SK-N-SH (cell line): ENCODE measurements around the gene STK32C. TPM values are rescaled to one million over a fixed set of nuclear protein-coding genes. Genes with fewer than 3 reads are reported as not detected.

ENCODE experiments used
- CTCF ChIA-PET: fragments of 300-600, 350-600 bp; formaldehyde crosslinking; extraction: SDS; loops from one replicate; lab custom pipeline; 2021; lab: Yijun Ruan, JAX
- POLR2A ChIA-PET: fragments of 350-600 bp; sonication (Branson Sonifier 250); formaldehyde crosslinking; extraction: SDS; loops from one replicate; lab custom pipeline; 2020; ENCODE audit warnings: antibody characterized with exemption, inconsistent platforms; lab: Yijun Ruan, JAX
- DNase-seq: peaks from one replicate; pipeline ENCODE4 v3.0.0; 2012
- H2AFZ ChIP-seq: fragments of 200-600 bp; sonication (generic); 2 replicates; pipeline ENCODE4 v1.8.1; 2016; ENCODE audit warnings: antibody characterized with exemption, mild to moderate bottlenecking, low read depth
- H3F3A ChIP-seq: fragments of 200-600 bp; sonication (generic); replicated peaks from 2 replicates; pipeline ENCODE3; 2016; ENCODE audit warnings: antibody characterized with exemption, mild to moderate bottlenecking; ENCODE audit not compliant: insufficient read depth
- H3K27ac ChIP-seq, 2 experiments: fragments of 200-500 bp in 1 of 2; fragments of 200-600 bp in 1 of 2; sonication (Bioruptor generic) in 1 of 2; sonication (generic), shearing (Covaris generic) in 1 of 2; 2 replicates each; pipeline versions ENCODE4 v1.5.1 to v1.6.1; 2014 to 2016; ENCODE audit warnings: low read depth in 2 of 2, inconsistent platforms in 1 of 2, low read length in 1 of 2, mild to moderate bottlenecking in 1 of 2, mixed read lengths in 1 of 2
- H3K27me3 ChIP-seq: fragments of 200-600 bp; sonication (generic), shearing (Covaris generic); 2 replicates; pipeline ENCODE4 v1.6.1; 2016; ENCODE audit warnings: mixed run types; ENCODE audit not compliant: insufficient read depth
- H3K36me3 ChIP-seq, 2 experiments: fragments of 200-500 bp in 1 of 2; fragments of 200-600 bp in 1 of 2; sonication (Bioruptor generic) in 1 of 2; sonication (generic) in 1 of 2; replicated peaks in 1 of 2; 2 replicates each; pipeline versions ENCODE3 to v1.5.1; 2014 to 2016; ENCODE audit warnings: low read length in 1 of 2, mild to moderate bottlenecking in 1 of 2; ENCODE audit not compliant: insufficient read depth in 2 of 2, control insufficient read depth in 1 of 2
- H3K4me1 ChIP-seq, 2 experiments: fragments of 200-500 bp in 1 of 2; fragments of 200-600 bp in 1 of 2; sonication (Bioruptor generic) in 1 of 2; sonication (generic), shearing (Covaris generic) in 1 of 2; 2 replicates each; pipeline versions ENCODE4 v1.5.1 to v1.6.1; 2014 to 2016; ENCODE audit warnings: low read depth in 1 of 2, low read length in 1 of 2, mixed run types in 1 of 2; ENCODE audit not compliant: insufficient read depth in 2 of 2, control insufficient read depth in 1 of 2
- H3K4me2 ChIP-seq: fragments of 200-600 bp; sonication (generic), shearing (Covaris generic); 2 replicates; pipeline ENCODE4 v1.6.1; 2017; ENCODE audit warnings: mixed run types
- H3K4me3 ChIP-seq, 2 experiments: fragments of 200-500 bp in 1 of 2; fragments of 200-600 bp in 1 of 2; sonication (Bioruptor generic) in 1 of 2; sonication (generic), shearing (Covaris generic) in 1 of 2; 2 replicates each; pipeline versions ENCODE4 v1.5.1 to v1.8.1; 2014 to 2016; ENCODE audit warnings: low read depth in 2 of 2, inconsistent platforms in 1 of 2, low read length in 1 of 2, mild to moderate bottlenecking in 1 of 2, mixed read lengths in 1 of 2, moderate library complexity in 1 of 2
- H3K79me2 ChIP-seq: fragments of 200-600 bp; sonication (generic); 2 replicates; pipeline ENCODE4 v1.8.1; 2017; ENCODE audit warnings: mild to moderate bottlenecking; ENCODE audit not compliant: insufficient read depth
- H3K9ac ChIP-seq: fragments of 200-600 bp; sonication (generic); 2 replicates; pipeline ENCODE4 v1.6.1; 2017; ENCODE audit warnings: mixed run types
- H3K9me2 ChIP-seq: fragments of 200-600 bp; sonication (generic); 2 replicates; pipeline ENCODE4 v1.6.1; 2017; ENCODE audit warnings: mixed run types
- H3K9me3 ChIP-seq: fragments of 200-600 bp; sonication (generic); 2 replicates; pipeline ENCODE4 v1.6.1; 2017; ENCODE audit warnings: mixed run types, mild to moderate bottlenecking, moderate library complexity
- H4K20me1 ChIP-seq: fragments of 200-600 bp; sonication (generic); 2 replicates; pipeline ENCODE4 v1.6.1; 2017; ENCODE audit warnings: mild to moderate bottlenecking, mixed run types; ENCODE audit not compliant: insufficient read depth
- CHD2 ChIP-seq: fragments of 150-350 bp; IDR thresholded peaks from 2 replicates; pipeline ENCODE4 v1.6.1; 2018; ENCODE audit warnings: low read length; ENCODE audit not compliant: partially characterized antibody
- CTCF ChIP-seq: fragments of 200-600 bp; sonication (generic); IDR thresholded peaks from 2 replicates; pipeline ENCODE4 v1.6.1; 2017; ENCODE audit warnings: antibody characterized with exemption, mild to moderate bottlenecking, moderate library complexity
- EP300 ChIP-seq, 2 experiments: IDR thresholded peaks; 2 replicates each; pipeline versions ENCODE4 v1.4.0 to v1.6.1; 2012; ENCODE audit warnings: borderline replicate concordance in 1 of 2, low read depth in 1 of 2, low read length in 1 of 2
- EZH2phosphoT487 ChIP-seq: fragments of 200-600 bp; sonication (generic); IDR thresholded peaks from 2 replicates; pipeline ENCODE4 v1.6.1; 2017; ENCODE audit warnings: low read depth, mixed run types, mild to moderate bottlenecking, antibody characterized with exemption, moderate library complexity, borderline replicate concordance
- FOSL2 ChIP-seq: IDR thresholded peaks from 2 replicates; pipeline ENCODE4 v1.4.0; 2012; ENCODE audit warnings: low read depth, mild to moderate bottlenecking, moderate library complexity, borderline replicate concordance
- FOXM1 ChIP-seq: IDR thresholded peaks from 2 replicates; pipeline ENCODE4 v1.4.0; 2012; ENCODE audit warnings: low read depth, mild to moderate bottlenecking
- GATA2 ChIP-seq: sonication (generic); formaldehyde crosslinking; IDR thresholded peaks from 2 replicates; pipeline ENCODE4 v1.5.0; 2020; ENCODE audit warnings: mild to moderate bottlenecking, missing genetic modification reagents
- JUND ChIP-seq: IDR thresholded peaks from 2 replicates; pipeline ENCODE4 v1.4.0; 2012
- MEF2A ChIP-seq: IDR thresholded peaks from 2 replicates; pipeline ENCODE4 v1.4.0; 2012; ENCODE audit warnings: low read depth, borderline replicate concordance
- MXI1 ChIP-seq: IDR thresholded peaks from 2 replicates; pipeline ENCODE4 v1.6.1; 2012; ENCODE audit warnings: mild to moderate bottlenecking, low read depth, low read length, improper control_type of control experiment
- NFIC ChIP-seq: IDR thresholded peaks from 2 replicates; pipeline ENCODE4 v1.4.0; 2012; ENCODE audit warnings: borderline replicate concordance
- POLR2AphosphoS5 ChIP-seq: IDR thresholded peaks from 2 replicates; pipeline ENCODE4 v1.6.1; 2012; ENCODE audit warnings: low read depth, low read length
- RFX5 ChIP-seq: IDR thresholded peaks from 2 replicates; pipeline ENCODE4 v1.6.1; 2012; ENCODE audit warnings: mild to moderate bottlenecking, improper control_type of control experiment, low read length
- RXRA ChIP-seq: IDR thresholded peaks from 2 replicates; pipeline ENCODE4 v1.4.0; 2012; ENCODE audit warnings: low read depth, mild to moderate bottlenecking, borderline replicate concordance
- SMC3 ChIP-seq: IDR thresholded peaks from 2 replicates; pipeline ENCODE4 v1.6.1; 2012; ENCODE audit warnings: low read depth, low read length, improper control_type of control experiment
- TAF1 ChIP-seq: IDR thresholded peaks from 2 replicates; pipeline ENCODE4 v1.6.1; 2012; ENCODE audit warnings: low read depth, mild to moderate bottlenecking, low read length, moderate library complexity, borderline replicate concordance
- TCF12 ChIP-seq: IDR thresholded peaks from 2 replicates; pipeline ENCODE4 v1.4.0; 2012
- USF1 ChIP-seq: IDR thresholded peaks from 2 replicates; pipeline ENCODE4 v1.4.0; 2012; ENCODE audit warnings: low read depth, borderline replicate concordance
- USF2 ChIP-seq: fragments of 150-350 bp; IDR thresholded peaks from 2 replicates; pipeline ENCODE4 v1.6.1; 2017; ENCODE audit warnings: antibody characterized with exemption, low read length, low read depth, borderline replicate concordance
- WGBS: methylation state at CpG from one replicate; pipeline ENCODE4 v1.1.6; 2017; ENCODE audit warnings: low lambda C conversion rate; 5-methylcytosine and 5-hydroxymethylcytosine counted together
- polyA plus RNA-seq, 3 experiments: library from polyadenylated mRNA; depleted of rRNA; stranded (reverse); fragments of >200 nt; gene quantifications; 2 replicates each; pipeline ENCODE4 v1.2.3, GENCODE V29; 2012
- TF ChIP-seq, protein P1 (sequence below): IDR thresholded peaks from 2 replicates; pipeline ENCODE4 v1.6.1; 2012; ENCODE audit warnings: mild to moderate bottlenecking, low read depth, low read length, moderate library complexity

Gene STK32C
- polyA plus RNA-seq, 1 of the 3 experiments (the other 2 are of a cell fraction) = 27.8 TPM

- Histone ChIP-seq H3K9me2 (no peaks in the 10 kb centered on the region), H3K27ac (no peak overlapping the region; a peak in 1 of 4 replicates), H3F3A (no peaks in the 10 kb centered on the region), H2AFZ (no peak overlapping the region), H3K9me3 (no peaks in the 10 kb centered on the region), H3K9ac (no peak overlapping the region), H4K20me1 (no peaks in the 10 kb centered on the region), H3K27me3 (no peaks in the 10 kb centered on the region), H3K4me3 (no peak overlapping the region), H3K4me1 (no peaks in the 10 kb centered on the region; a peak in 1 of 4 replicates), H3K79me2 (no peaks in the 10 kb centered on the region), H3K36me3 (peaks cover 0 to 6% of the 10 kb centered on the region in 2 experiments), H3K4me2 (no peak overlapping the region)
- ChIA-PET CTCF (no interaction called here), POLR2A (interaction anchor here (1.2 kb wide), 1 partner anchor 32 kb away, joined by 3 read pairs; no protein-coding TSS in a partner anchor)
- WGBS = 100% methylated on average over 2 of the region's 48 CpGs
- TF ChIP-seq TAF1 (no peak), EZH2phosphoT487 (no peak), FOXM1 (no peak), JUND (no peak), FOSL2 (no peak), NFIC (no peak), MEF2A (no peak), TCF12 (no peak), SMC3 (no peak), RFX5 (no peak), POLR2AphosphoS5 (no peak), CTCF (no peak), GATA2 (CRISPR knock-in tag) (no peak), RXRA (no peak), EP300 (IDR thresholded peaks at IDR 0.05; ENCODE audit: borderline replicate concordance in 1 of 2, low read depth in 1 of 2, low read length in 1 of 2) (no peak), USF1 (no peak), MXI1 (no peak), CHD2 (no peak), USF2 (no peak)
- TF ChIP-seq, protein P1, sequence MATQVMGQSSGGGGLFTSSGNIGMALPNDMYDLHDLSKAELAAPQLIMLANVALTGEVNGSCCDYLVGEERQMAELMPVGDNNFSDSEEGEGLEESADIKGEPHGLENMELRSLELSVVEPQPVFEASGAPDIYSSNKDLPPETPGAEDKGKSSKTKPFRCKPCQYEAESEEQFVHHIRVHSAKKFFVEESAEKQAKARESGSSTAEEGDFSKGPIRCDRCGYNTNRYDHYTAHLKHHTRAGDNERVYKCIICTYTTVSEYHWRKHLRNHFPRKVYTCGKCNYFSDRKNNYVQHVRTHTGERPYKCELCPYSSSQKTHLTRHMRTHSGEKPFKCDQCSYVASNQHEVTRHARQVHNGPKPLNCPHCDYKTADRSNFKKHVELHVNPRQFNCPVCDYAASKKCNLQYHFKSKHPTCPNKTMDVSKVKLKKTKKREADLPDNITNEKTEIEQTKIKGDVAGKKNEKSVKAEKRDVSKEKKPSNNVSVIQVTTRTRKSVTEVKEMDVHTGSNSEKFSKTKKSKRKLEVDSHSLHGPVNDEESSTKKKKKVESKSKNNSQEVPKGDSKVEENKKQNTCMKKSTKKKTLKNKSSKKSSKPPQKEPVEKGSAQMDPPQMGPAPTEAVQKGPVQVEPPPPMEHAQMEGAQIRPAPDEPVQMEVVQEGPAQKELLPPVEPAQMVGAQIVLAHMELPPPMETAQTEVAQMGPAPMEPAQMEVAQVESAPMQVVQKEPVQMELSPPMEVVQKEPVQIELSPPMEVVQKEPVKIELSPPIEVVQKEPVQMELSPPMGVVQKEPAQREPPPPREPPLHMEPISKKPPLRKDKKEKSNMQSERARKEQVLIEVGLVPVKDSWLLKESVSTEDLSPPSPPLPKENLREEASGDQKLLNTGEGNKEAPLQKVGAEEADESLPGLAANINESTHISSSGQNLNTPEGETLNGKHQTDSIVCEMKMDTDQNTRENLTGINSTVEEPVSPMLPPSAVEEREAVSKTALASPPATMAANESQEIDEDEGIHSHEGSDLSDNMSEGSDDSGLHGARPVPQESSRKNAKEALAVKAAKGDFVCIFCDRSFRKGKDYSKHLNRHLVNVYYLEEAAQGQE = no peak
- DNase-seq = no peak
These were observed 100.0 kb downstream of the STK32C start for GRCh38 chr10:132207536-132208461.
